NCI-H128 (cell line): Measurements from ENCODE around the gene NTF3.

Experiments
- DNase-seq: peaks from one replicate; lab custom pipeline; 2025; ENCODE audit not compliant: unreplicated experiment; lab: John Stamatoyannopoulos, UW

Gene NTF3

GRCh38 chr12:5487076-5487475 is 55.2 kb downstream of the NTF3 start:
- DNase-seq = no peak

GRCh38 chr12:5487948-5488625 is 56.2 kb downstream of the NTF3 start:
- no peak for DNase-seq

- no peak for DNase-seq
Observed at GRCh38 chr12:5488626-5488955, 56.7 kb downstream of the NTF3 start.

- no peak for DNase-seq
Observed at GRCh38 chr12:5489017-5489416, 57.1 kb downstream of the NTF3 start.

- no peak for DNase-seq
Observed at GRCh38 chr12:5489760-5490406, 58.0 kb downstream of the NTF3 start.

- DNase-seq = no peak
Observed at GRCh38 chr12:5492562-5492961, 60.7 kb downstream of the NTF3 start.

- no peak for DNase-seq
Observed at GRCh38 chr12:5493018-5493417, 61.1 kb downstream of the NTF3 start.

GRCh38 chr12:5494343-5494742 is 62.4 kb downstream of the NTF3 start:
- DNase-seq = no peak

GRCh38 chr12:5497329-5498053 is 65.6 kb downstream of the NTF3 start:
- no peak for DNase-seq

- no peak for DNase-seq
Observed at GRCh38 chr12:5498076-5498475, 66.2 kb downstream of the NTF3 start.

- no peak for DNase-seq
Observed at GRCh38 chr12:5498806-5499205, 66.9 kb downstream of the NTF3 start.

- DNase-seq = no peak
Observed at GRCh38 chr12:5499566-5500330, 67.8 kb downstream of the NTF3 start.

- DNase-seq = no peak
Observed at GRCh38 chr12:5500331-5500659, 68.4 kb downstream of the NTF3 start.

GRCh38 chr12:5503774-5504173 is 71.9 kb downstream of the NTF3 start:
- DNase-seq = no peak

GRCh38 chr12:5505116-5505515 is 73.2 kb downstream of the NTF3 start:
- no peak for DNase-seq

GRCh38 chr12:5505751-5506150 is 73.8 kb downstream of the NTF3 start:
- DNase-seq = no peak

GRCh38 chr12:5506295-5506694 is 74.4 kb downstream of the NTF3 start:
- no peak for DNase-seq

GRCh38 chr12:5506821-5507231 is 74.9 kb downstream of the NTF3 start:
- no peak for DNase-seq

GRCh38 chr12:5507401-5507935 is 75.6 kb downstream of the NTF3 start:
- no peak for DNase-seq

GRCh38 chr12:5507944-5508343 is 76.0 kb downstream of the NTF3 start:
- no peak for DNase-seq

GRCh38 chr12:5509102-5509501 is 77.2 kb downstream of the NTF3 start:
- no peak for DNase-seq

- no peak for DNase-seq
Observed at GRCh38 chr12:5509557-5509956, 77.6 kb downstream of the NTF3 start.
